IPS-18c (cell line): ENCODE measurements around the gene CCDC69.
"Not testable (repeated sequence)": the region's sequence is repeated elsewhere in the genome, so short reads cannot be mapped to it uniquely, and the experiment has no call there.

Experiments
- H3K4me3 ChIP-seq: 2 replicates; pipeline ENCODE4 v1.7.0; 2013; ENCODE audit warnings: low read depth, mild to moderate bottlenecking, low read length, moderate library complexity; ENCODE audit not compliant: insufficient read depth
- H3K9me3 ChIP-seq: one replicate; pipeline ENCODE4 v1.6.1; 2013; ENCODE audit warnings: mild to moderate bottlenecking, low read length, moderate library complexity; ENCODE audit not compliant: control insufficient read depth, insufficient read depth

The CCDC69 gene

GRCh38 chr5:151184316-151185042 is 39.4 kb downstream of the CCDC69 start:
- Histone ChIP-seq H3K4me3 (no peak overlapping the region), H3K9me3 (no peaks in the 10 kb centered on the region)

DNA sequence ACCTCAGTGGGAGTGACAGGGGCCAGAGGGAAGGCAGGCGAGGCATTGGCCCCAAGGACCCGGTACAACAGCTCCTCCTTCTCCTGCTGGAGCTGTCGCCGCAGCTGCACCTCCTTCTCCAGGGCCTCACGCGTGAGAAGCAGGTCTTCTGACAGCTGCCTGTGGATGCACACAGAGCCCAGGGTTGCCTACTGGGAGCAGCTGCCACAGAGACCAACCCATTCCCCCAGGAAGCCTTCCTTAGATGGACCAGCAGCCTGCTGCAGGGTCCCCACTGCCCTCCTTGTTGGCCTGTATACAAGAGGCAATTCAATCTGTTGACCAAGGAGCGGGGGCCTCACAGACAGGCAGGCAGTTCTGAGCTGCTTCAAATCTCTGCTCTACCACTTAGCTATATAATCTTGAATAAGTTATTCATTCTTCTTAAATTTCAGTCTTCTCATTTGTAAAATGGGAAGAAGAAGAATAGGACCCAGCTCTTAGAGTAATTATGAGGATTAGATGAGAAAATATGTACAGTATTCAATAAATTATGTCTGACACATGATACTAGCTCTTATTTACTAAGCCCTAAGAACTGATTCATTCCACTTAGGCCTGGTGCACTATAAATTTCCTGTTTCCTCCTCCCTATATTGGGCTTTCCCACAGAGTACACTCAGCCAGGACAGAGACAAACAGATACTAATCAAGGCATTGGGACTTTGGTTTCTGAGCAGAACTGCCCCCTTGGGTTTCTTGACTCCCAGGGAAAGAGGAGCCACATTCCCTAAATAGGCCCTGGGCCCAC is 40.2 kb downstream of the CCDC69 start:
- Histone ChIP-seq H3K4me3 (no peak overlapping the region), H3K9me3 (no peaks in the 10 kb centered on the region)

- no peak overlapping the region for H3K4me3 ChIP-seq
Measured at GRCh38 chr5:151182976-151183375, 40.9 kb downstream of the CCDC69 start.

GRCh38 chr5:151182524-151182900 is 41.4 kb downstream of the CCDC69 start:
- Histone ChIP-seq H3K9me3 (no peaks in the 10 kb centered on the region), H3K4me3 (no peak overlapping the region)

More at GRCh38 chr5:151182976-151183375, 40.9 kb downstream of the CCDC69 start:
- H3K9me3 ChIP-seq: no peaks in the 10 kb centered on the region

DNA sequence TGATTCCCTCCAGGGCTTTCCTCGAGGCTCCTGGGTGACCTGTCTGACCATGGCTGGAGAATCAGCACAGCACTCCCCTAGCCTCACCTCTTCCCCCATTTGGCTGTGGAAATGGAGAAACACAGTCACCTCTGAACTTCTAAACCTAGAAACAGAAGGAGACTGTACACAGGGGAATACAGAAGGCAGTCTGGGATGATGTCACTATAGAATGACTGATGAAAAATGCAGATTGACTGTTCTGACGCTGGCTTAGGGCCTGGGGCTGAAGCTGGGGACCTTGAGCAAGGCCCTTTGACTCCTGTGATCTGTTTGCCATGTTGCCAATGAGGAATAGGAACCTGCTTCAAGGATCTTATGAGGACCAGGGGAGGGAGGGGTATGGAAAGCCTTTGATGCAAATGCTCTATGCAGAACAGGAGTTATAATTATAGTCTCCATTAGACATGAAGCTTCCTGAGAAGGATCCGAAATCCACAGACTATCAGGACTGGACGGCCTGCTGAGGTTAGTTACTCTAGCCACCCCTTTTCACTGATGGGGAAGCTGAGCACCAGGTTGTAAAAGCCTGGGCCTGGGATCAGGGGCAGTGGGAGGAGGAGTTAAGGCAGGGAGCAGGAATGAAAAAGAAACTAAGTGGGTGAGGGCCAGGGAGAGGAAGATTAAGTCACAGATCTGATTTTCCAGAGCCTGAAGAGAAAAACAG is 41.9 kb downstream of the CCDC69 start:
- Histone ChIP-seq H3K9me3 (no peaks in the 10 kb centered on the region), H3K4me3 (no peak overlapping the region)

- H3K4me3 ChIP-seq: no peak overlapping the region
- H3K9me3 ChIP-seq: no peaks in the 10 kb centered on the region
Measured at GRCh38 chr5:151180291-151180690, 43.6 kb downstream of the CCDC69 start.

DNA sequence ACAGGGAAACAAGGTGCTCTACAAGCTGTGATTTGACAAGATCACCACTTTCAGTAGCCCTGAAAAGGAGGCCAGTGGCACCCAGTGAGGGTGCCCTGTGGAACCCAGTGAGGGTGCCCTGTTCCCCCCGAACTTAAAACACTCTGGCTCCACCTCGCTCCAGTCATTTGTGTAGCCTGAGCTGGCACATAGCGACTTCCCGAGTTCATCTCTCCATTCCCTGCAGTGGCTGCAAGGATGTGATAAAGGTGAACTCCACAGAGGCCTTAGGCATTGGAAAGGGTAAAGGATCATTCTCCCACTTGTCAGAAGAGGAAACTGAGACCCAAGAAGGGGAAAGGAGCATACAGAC is 44.4 kb downstream of the CCDC69 start:
- Histone ChIP-seq H3K4me3 (no peak overlapping the region), H3K9me3 (no peaks in the 10 kb centered on the region)

- H3K9me3 ChIP-seq: no peaks in the 10 kb centered on the region
- H3K4me3 ChIP-seq: no peak overlapping the region
Measured at GRCh38 chr5:151178777-151179488, 45.0 kb downstream of the CCDC69 start.

DNA sequence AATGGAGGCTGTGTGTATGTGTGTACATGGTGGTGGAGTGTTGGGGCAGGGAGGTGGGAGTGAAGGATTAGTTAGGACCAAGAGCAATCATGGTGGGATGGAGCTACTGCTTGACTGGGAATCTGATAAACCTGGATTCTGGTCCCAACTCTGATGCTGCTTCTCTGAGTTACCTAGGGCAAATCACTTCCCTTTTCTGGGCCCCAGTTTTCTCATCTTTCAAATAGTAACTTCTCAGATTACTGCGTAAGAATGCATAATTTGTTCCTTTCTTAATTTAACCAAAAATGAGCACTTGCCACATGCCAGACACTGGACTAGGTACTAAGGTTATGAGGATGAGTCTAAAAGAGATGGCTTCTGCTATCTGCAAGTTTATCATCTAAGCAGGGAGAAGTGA is 45.5 kb downstream of the CCDC69 start:
- Histone ChIP-seq H3K4me3 (no peak overlapping the region), H3K9me3 (no peaks in the 10 kb centered on the region)

- H3K9me3 ChIP-seq, H3K4me3 ChIP-seq: not testable (repeated sequence)
Measured at GRCh38 chr5:151176268-151176667, 47.6 kb downstream of the CCDC69 start.

- no peak overlapping the region for H3K4me3 ChIP-seq
- no peaks in the 10 kb centered on the region for H3K9me3 ChIP-seq
Measured at GRCh38 chr5:151174612-151175101, 49.2 kb downstream of the CCDC69 start.

DNA sequence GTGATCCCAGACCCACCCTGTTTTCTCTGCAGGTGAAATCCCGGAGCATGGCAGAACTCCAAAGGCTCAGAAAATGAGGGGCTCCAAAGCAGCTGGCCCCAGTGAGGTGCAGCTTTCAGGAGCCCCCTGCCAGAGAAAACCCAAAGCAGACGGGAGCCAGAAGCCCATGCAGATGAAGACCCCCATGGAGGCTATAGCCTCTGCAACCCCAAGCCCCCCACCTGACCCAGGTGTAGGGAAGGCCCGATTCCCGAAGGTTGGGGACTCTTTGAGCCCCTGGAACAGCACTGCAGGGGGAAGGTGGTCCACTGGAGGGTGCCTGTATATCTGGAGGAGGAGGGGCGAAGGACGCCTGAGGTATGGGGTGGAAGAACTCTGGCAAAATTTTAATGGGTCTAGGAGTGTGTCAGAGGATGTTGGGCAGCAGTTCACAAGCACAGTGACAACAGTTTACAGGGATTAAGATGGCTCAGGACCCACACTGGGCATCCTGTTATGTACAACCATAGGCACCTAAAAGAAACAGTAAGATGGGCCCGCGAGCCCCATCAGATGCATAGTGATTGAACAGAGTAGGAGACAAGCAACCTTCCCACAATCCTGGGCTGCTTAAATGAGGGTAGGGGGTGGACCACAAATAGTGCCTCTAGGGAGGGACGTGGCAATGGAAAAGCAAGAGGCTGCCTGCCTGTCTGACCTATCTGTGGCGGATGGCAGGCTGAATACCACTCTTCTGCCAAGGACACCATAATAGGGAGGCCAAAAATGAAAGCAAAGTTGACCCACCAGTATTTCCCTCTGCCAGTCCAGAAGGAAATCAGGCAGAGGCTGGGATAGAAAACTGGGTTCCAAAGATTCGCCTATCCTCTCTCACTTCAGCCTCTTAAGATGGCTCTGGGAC is 49.9 kb downstream of the CCDC69 start:
- Histone ChIP-seq H3K4me3 (no peak overlapping the region), H3K9me3 (no peaks in the 10 kb centered on the region)

GRCh38 chr5:151171529-151171928 is 52.4 kb downstream of the CCDC69 start:
- no peak overlapping the region for H3K4me3 ChIP-seq
- no peaks in the 10 kb centered on the region for H3K9me3 ChIP-seq

- Histone ChIP-seq H3K4me3 (no peak overlapping the region), H3K9me3 (no peaks in the 10 kb centered on the region)
Measured at GRCh38 chr5:151168602-151169344, 55.1 kb downstream of the CCDC69 start.

DNA sequence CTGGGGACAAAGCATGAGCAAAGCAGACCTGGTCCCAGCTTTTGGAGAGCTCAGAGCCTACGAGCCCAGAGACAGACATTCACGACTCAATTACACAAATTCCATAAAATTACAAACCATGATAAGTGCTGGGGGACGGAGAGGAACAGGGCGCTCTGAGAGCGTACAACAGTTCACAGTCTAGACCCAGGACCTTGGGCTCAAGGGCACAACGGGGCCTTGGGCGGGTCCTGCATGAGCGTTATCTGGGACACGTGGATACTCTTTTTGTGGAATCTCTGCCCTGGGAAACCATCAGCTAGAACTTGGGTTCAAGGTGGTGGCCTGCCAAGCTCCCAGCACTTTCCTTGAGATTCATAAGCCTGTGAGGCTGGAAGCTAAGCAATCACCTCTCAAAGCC is 56.9 kb downstream of the CCDC69 start:
- Histone ChIP-seq H3K4me3 (no peak overlapping the region), H3K9me3 (no peaks in the 10 kb centered on the region)
